Skeletal muscle tissue (tissue), 4 donors: ENCODE results near the gene ALKBH5. TPM values are rescaled to one million over a fixed set of nuclear protein-coding genes. Genes with fewer than 3 reads are reported as not detected.
A peak's percentile ranks its signal among the peaks of the same experiment; 100 is the strongest.

Experiments used
- H3K27ac ChIP-seq: one replicate; pipeline ENCODE4 v1.7.0; 2013; ENCODE audit warnings: mild to moderate bottlenecking, low read depth, low read length, inconsistent platforms
- H3K27me3 ChIP-seq, 3 donors: one replicate each; pipeline ENCODE4 v1.7.0; 2013; ENCODE audit warnings: low read length in 3 of 3; ENCODE audit not compliant: control insufficient read depth in 3 of 3, insufficient read depth in 3 of 3
- H3K36me3 ChIP-seq, 3 donors: one replicate each; pipeline ENCODE4 v1.7.0; 2013; ENCODE audit warnings: low read length in 3 of 3; ENCODE audit not compliant: control insufficient read depth in 3 of 3, insufficient read depth in 3 of 3
- H3K4me1 ChIP-seq, 3 donors: one replicate each; pipeline ENCODE4 v1.7.0; 2013; ENCODE audit warnings: low read length in 3 of 3, mild to moderate bottlenecking in 3 of 3; ENCODE audit not compliant: control insufficient read depth in 3 of 3, insufficient read depth in 3 of 3
- H3K4me3 ChIP-seq, 3 donors: one replicate each; pipeline ENCODE4 v1.7.0; 2013; ENCODE audit warnings: low read length in 3 of 3
- H3K9ac ChIP-seq, 3 donors: one replicate each; pipeline ENCODE4 v1.7.0; 2013; ENCODE audit warnings: low read length in 3 of 3, mild to moderate bottlenecking in 3 of 3, moderate library complexity in 2 of 3, low read depth in 1 of 3
- H3K9me3 ChIP-seq, 3 donors: one replicate each; pipeline ENCODE4 v1.7.0; 2013; ENCODE audit warnings: low read length in 3 of 3; ENCODE audit not compliant: control insufficient read depth in 3 of 3
- total RNA-seq: library from RNA; depleted of rRNA; stranded (reverse); fragments of >200 nt; gene quantifications from one replicate; pipeline ENCODE4 v1.2.3, GENCODE V29; 2014
- donor health status: Osteomylitis.

Gene ALKBH5
- total RNA-seq, 1 donor from 2014 or later: 77.8 TPM

GRCh38 chr17:18167421-18167820 lies 16.2 kb upstream of the ALKBH5 start:
- no peak overlapping the region for H3K27ac ChIP-seq
- H3K36me3 ChIP-seq: no peaks in the 10 kb centered on the region
- H3K9me3 ChIP-seq: no peaks in the 10 kb centered on the region
- H3K4me3 ChIP-seq: no peak overlapping the region
- H3K9ac ChIP-seq: no peak overlapping the region
- H3K4me1 ChIP-seq: no peaks in the 10 kb centered on the region
- no peaks in the 10 kb centered on the region for H3K27me3 ChIP-seq

DNA sequence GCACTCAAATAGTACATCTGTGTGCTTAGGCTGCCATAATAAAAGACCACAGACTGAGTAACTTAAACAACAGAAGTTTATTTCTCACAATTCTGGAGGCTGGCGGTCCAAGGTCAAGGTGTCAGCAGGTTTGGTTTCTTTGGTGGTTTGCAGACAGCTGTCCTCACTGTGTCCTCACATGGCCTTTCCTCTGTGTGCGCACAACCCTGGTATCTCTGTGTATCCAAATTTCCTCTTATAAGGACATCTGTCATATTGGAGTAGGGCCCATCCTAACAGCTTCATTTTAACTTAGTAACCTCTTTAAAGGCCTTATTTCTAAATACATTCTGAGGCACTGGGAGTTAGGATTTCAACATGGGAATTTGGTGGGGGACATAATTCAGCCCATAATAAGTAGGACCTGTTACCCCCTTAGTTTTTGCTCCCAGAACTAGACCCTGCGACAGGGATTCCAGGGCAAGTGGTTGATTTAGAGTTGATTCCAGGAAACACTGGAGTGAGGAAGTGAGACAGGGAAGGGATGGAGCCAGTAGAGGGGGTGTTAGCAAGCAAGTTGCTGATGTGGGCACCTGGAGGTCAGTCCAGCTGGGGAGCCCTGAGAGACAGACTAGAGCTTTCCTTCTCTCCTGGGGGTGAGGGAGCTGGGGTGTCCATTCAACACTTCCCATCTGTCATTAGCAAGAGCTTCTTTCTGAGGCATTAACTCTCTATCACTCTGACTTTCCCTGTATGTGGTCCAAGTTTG lies 10.9 kb upstream of the ALKBH5 start:
- H3K4me1 ChIP-seq: peaks cover 0 to 9% (median 5%) of the 10 kb centered on the region in 3 donors
- H3K9ac ChIP-seq: no peak overlapping the region
- H3K4me3 ChIP-seq: no peak overlapping the region
- H3K36me3 ChIP-seq: no peaks in the 10 kb centered on the region
- no peak overlapping the region for H3K27ac ChIP-seq
- no peaks in the 10 kb centered on the region for H3K27me3 ChIP-seq
- H3K9me3 ChIP-seq: no peaks in the 10 kb centered on the region

- no peak overlapping the region for H3K4me3 ChIP-seq
- H3K9me3 ChIP-seq: no peaks in the 10 kb centered on the region
- H3K36me3 ChIP-seq: no peaks in the 10 kb centered on the region
- H3K9ac ChIP-seq: no peak overlapping the region
- no peaks in the 10 kb centered on the region for H3K27me3 ChIP-seq
- peaks cover 0 to 9% (median 5%) of the 10 kb centered on the region in 3 donors for H3K4me1 ChIP-seq
- no peak overlapping the region for H3K27ac ChIP-seq
Measured at GRCh38 chr17:18173740-18174139, 9.9 kb upstream of the ALKBH5 start.

- Histone ChIP-seq H3K27me3 (no peaks in the 10 kb centered on the region), H3K9ac (no peak overlapping the region), H3K4me1 (peaks cover 0 to 9% (median 5%) of the 10 kb centered on the region in 3 donors), H3K27ac (no peak overlapping the region), H3K9me3 (no peaks in the 10 kb centered on the region), H3K4me3 (no peak overlapping the region), H3K36me3 (no peaks in the 10 kb centered on the region)
Measured at GRCh38 chr17:18176176-18176575, 7.5 kb upstream of the ALKBH5 start.

- Histone ChIP-seq H3K36me3 (no peaks in the 10 kb centered on the region), H3K27ac (no peak overlapping the region), H3K9ac (no peak overlapping the region), H3K4me1 (peaks cover 2 to 16% (median 10%) of the 10 kb centered on the region in 3 donors), H3K4me3 (no peak overlapping the region), H3K9me3 (no peaks in the 10 kb centered on the region), H3K27me3 (no peaks in the 10 kb centered on the region)
Measured at GRCh38 chr17:18177133-18177532, 6.5 kb upstream of the ALKBH5 start.

DNA sequence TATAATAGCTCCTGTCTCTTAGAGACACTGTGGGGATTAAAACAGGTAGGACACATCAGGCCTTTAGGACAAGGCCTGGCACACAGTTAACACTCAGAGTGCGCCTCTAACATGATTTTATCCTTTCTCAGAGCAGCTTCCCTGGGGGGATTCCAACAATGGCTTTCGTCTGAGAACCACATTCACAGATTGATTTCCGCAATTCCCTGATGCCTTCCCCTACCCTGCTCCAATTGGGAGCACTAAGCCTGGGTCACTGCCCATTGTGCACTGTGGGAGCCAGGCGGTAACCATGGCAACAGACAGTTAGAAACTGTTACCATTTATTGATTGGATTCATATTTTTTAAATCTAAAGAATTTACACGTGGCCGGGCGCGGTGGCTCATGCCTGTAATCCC lies 5.9 kb upstream of the ALKBH5 start:
- peaks cover 8 to 19% (median 15%) of the 10 kb centered on the region in 3 donors for H3K4me1 ChIP-seq
- no peaks in the 10 kb centered on the region for H3K36me3 ChIP-seq
- H3K4me3 ChIP-seq: no peak overlapping the region
- H3K9ac ChIP-seq: no peak overlapping the region
- H3K9me3 ChIP-seq: no peaks in the 10 kb centered on the region
- no peak overlapping the region for H3K27ac ChIP-seq
- no peaks in the 10 kb centered on the region for H3K27me3 ChIP-seq

DNA sequence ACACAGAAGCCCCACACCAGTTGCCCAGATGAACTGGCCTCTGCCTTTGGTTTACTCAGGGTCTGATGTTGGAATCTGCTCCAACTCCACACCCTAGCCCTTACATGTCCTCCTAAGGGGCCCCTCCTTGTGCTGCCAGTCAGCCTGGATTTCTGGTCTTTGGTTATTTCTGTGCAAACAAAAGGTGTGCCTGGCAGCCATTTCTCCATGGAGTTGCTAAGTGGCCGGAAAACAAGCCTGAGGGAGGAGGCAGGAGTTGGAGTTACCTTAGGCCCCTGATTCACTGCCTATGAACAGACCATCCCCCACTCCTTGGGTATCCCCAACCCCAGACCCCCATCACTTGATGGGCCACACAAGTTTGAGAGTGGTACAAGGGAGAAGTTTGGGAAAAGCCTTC lies 4.4 kb upstream of the ALKBH5 start:
- no peaks in the 10 kb centered on the region for H3K36me3 ChIP-seq
- H3K27ac ChIP-seq: no peak overlapping the region
- no peak overlapping the region for H3K4me3 ChIP-seq
- no peak overlapping the region for H3K9ac ChIP-seq
- H3K4me1 ChIP-seq: peaks cover 8 to 19% (median 15%) of the 10 kb centered on the region in 3 donors
- no peaks in the 10 kb centered on the region for H3K9me3 ChIP-seq
- no peaks in the 10 kb centered on the region for H3K27me3 ChIP-seq

GRCh38 chr17:18179804-18180203 lies 3.8 kb upstream of the ALKBH5 start:
- H3K4me3 ChIP-seq: no peak overlapping the region
- peaks cover 0 to 5% (median 0%) of the 10 kb centered on the region in 3 donors for H3K36me3 ChIP-seq
- no peaks in the 10 kb centered on the region for H3K27me3 ChIP-seq
- H3K4me1 ChIP-seq: peaks cover 10 to 25% (median 18%) of the 10 kb centered on the region in 3 donors
- H3K9me3 ChIP-seq: no peaks in the 10 kb centered on the region
- H3K9ac ChIP-seq: no peak overlapping the region
- H3K27ac ChIP-seq: no peak overlapping the region

GRCh38 chr17:18181358-18181757 lies 2.3 kb upstream of the ALKBH5 start:
- H3K9me3 ChIP-seq: no peaks in the 10 kb centered on the region
- no peaks in the 10 kb centered on the region for H3K27me3 ChIP-seq
- H3K9ac ChIP-seq: peak overlapping the region in 1 of 3 donors; percentile 23
- H3K36me3 ChIP-seq: peaks cover 0 to 9% (median 3%) of the 10 kb centered on the region in 3 donors
- H3K27ac ChIP-seq: peak overlapping the region; percentile 99
- no peak overlapping the region for H3K4me3 ChIP-seq
- H3K4me1 ChIP-seq: peaks cover 25 to 30% (median 26%) of the 10 kb centered on the region in 3 donors

DNA sequence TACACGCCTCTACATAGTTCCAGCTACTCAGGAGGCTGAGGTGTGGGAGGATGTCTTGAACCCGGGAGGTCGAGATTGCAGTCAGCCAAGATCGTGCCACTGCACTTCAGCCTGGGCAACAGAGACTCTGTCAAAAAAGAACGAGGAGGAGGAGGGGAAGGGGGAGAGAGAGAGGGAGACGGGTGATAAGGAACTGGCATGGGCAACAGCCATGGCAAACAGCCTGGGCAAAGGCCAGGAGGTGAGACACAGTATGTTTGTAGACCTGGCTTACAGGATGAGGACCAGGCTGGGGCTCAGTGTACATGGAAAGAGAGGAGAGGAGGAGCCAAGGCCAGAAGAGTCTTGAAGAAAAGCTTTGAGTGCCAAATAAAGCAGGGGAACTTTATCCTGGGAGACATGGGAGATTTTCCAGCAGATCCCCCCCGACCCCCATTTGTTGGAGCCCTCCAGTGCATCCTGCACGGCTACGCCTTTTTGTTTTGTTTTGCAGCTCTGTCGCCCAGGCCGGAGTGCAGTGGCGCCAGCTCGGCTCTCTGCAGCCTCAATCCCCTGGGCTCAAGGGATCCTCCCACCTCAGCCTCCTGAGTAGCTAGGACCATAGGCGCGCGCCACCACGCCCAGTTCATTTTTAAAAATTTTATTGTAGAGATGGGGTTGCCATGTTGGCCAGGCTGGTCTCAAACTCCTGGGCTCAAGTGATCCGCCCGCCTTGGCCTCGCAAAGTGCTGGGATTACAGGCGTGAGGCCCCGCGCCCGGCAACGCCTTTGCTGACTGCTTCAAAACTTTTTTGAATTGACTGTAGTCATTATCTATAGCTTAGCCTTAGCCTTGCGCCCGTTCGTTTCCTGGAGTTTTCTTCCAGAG lies 1.3 kb upstream of the ALKBH5 start:
- H3K4me1 ChIP-seq: peaks cover 35 to 39% (median 36%) of the 10 kb centered on the region in 3 donors
- peak overlapping the region; percentile 88 to 99 (median 95) for H3K9ac ChIP-seq
- H3K4me3 ChIP-seq: peak overlapping the region; percentile 83 to 98 (median 95)
- H3K27ac ChIP-seq: peak overlapping the region; percentile 99
- H3K27me3 ChIP-seq: no peaks in the 10 kb centered on the region
- H3K9me3 ChIP-seq: no peaks in the 10 kb centered on the region
- peaks cover 1 to 9% (median 3%) of the 10 kb centered on the region in 3 donors for H3K36me3 ChIP-seq
